GM19099 (cell line): ENCODE data around the gene RIPOR3.

Experiments
- POLR2A ChIP-seq: IDR thresholded peaks from 3 replicates; pipeline ENCODE4 v1.6.1; 2011; ENCODE audit warnings: low read depth; ENCODE audit not compliant: insufficient read length; ENCODE audit errors: extremely low read depth

RIPOR3 gene

GRCh38 chr20:50636601-50637540 lies 54.5 kb downstream of the RIPOR3 start:
- TF ChIP-seq POLR2A: no peak

- TF ChIP-seq POLR2A: no peak
Measured at GRCh38 chr20:50635676-50636600, 55.4 kb downstream of the RIPOR3 start.

- TF ChIP-seq POLR2A: no peak
Measured at GRCh38 chr20:50635014-50635557, 56.3 kb downstream of the RIPOR3 start.

- TF ChIP-seq POLR2A: no peak
Measured at GRCh38 chr20:50634191-50634590, 57.2 kb downstream of the RIPOR3 start.

GRCh38 chr20:50633361-50633760 lies 58.0 kb downstream of the RIPOR3 start:
- TF ChIP-seq POLR2A: no peak

- no peak for TF ChIP-seq POLR2A
Measured at GRCh38 chr20:50632701-50633100, 58.6 kb downstream of the RIPOR3 start.

GRCh38 chr20:50632236-50632635 lies 59.1 kb downstream of the RIPOR3 start:
- no peak for TF ChIP-seq POLR2A

- no peak for TF ChIP-seq POLR2A
Measured at GRCh38 chr20:50630578-50631263, 60.6 kb downstream of the RIPOR3 start.

GRCh38 chr20:50629670-50630045 lies 61.7 kb downstream of the RIPOR3 start:
- TF ChIP-seq POLR2A: no peak

GRCh38 chr20:50628853-50629669 lies 62.3 kb downstream of the RIPOR3 start:
- no peak for TF ChIP-seq POLR2A

GRCh38 chr20:50628332-50628731 lies 63.0 kb downstream of the RIPOR3 start:
- TF ChIP-seq POLR2A: no peak

GRCh38 chr20:50627747-50628146 lies 63.6 kb downstream of the RIPOR3 start:
- no peak for TF ChIP-seq POLR2A

- TF ChIP-seq POLR2A: no peak
Measured at GRCh38 chr20:50625986-50626677, 65.2 kb downstream of the RIPOR3 start.

GRCh38 chr20:50624351-50625016 lies 66.9 kb downstream of the RIPOR3 start:
- no peak for TF ChIP-seq POLR2A
